Measurements from ENCODE around the gene FBXO42. TPM values are rescaled to one million over a fixed set of nuclear protein-coding genes. Genes with fewer than 3 reads are reported as not detected.

Gene FBXO42
- total and polyA plus RNA-seq, 2 of the 13 experiments (the other 11 are each of a cell fraction or from before 2014, with no cell fraction given), result 7.6 to 17.5 TPM

DNA sequence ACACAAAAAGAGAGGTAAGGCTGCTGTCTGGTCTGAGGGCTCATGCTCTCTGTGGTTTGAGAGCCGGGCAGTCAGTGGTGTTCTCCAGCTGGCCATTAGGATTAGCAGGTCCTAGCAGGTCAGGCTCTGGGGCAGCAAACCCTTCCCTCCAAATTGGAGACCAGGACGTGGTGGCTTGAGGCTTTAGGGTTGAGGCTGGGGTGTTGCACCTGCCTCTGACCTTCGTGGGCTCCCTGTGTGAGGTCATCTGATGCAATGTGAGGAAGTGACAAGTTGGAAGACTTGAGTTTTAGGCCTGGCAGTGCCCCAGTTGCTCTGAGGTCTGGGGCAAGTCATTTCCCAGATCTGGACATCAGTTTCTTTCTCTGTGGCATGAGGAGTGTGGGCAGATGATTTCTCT, 39.1 kb upstream of the FBXO42 start:
- ChIA-PET CTCF (ENCODE audit: low intra/inter-chr PET ratio, low total read pairs) (no interaction called here), POLR2A (no interaction called here)
- H3K36me3 ChIP-seq (replicated peaks in 1 of 2; ENCODE audit: control insufficient read depth in 1 of 2, insufficient read depth in 2 of 2, low read length in 2 of 2), result peaks cover 12 to 35% of the 10 kb centered on the region in 2 experiments; a peak in 4 of 5 replicates
- FAIRE-seq (no peak), DNase-seq (ENCODE audit: low spot score) (no peak), ATAC-seq (no peak)
- no peak overlapping the region for H3K4me3 ChIP-seq (replicated peaks in 1 of 3; ENCODE audit: insufficient read depth in 1 of 3, low read depth in 2 of 3, low read length in 3 of 3)
- no peak overlapping the region for H3K9ac ChIP-seq (ENCODE audit: insufficient read depth, low read depth, low read length)
- H3K79me2 ChIP-seq (ENCODE audit: insufficient read depth, low read length), result peaks cover 66% of the 10 kb centered on the region
- BruUV-seq (replicated peaks), result no TSS peak
- no peak overlapping the region for H2AFZ ChIP-seq (ENCODE audit: low read length)
- H3K27ac ChIP-seq (ENCODE audit: extremely low read length, insufficient read depth, low read length), result no peak overlapping the region
- 100% methylated on average over 3 of the region's 3 CpGs for WGBS (ENCODE audit: low lambda C conversion rate)
- in situ Hi-C loops (cut with HindIII; ENCODE audit: extremely low pct_ligation_motif_present, low pct_unique_long_range_greater_than_20kb), result no loop called here
- H4K20me1 ChIP-seq (ENCODE audit: insufficient read depth, low read length), result peaks cover 61% of the 10 kb centered on the region
- H3K4me1 ChIP-seq (ENCODE audit: insufficient read depth, low read length), result peaks cover 40% of the 10 kb centered on the region
- TF ChIP-seq REPIN1 (CRISPR knock-in tag; IDR thresholded peaks at IDR 0.05; ENCODE audit: borderline replicate concordance, low read depth), result no peak
- TF ChIP-seq, protein P1, sequence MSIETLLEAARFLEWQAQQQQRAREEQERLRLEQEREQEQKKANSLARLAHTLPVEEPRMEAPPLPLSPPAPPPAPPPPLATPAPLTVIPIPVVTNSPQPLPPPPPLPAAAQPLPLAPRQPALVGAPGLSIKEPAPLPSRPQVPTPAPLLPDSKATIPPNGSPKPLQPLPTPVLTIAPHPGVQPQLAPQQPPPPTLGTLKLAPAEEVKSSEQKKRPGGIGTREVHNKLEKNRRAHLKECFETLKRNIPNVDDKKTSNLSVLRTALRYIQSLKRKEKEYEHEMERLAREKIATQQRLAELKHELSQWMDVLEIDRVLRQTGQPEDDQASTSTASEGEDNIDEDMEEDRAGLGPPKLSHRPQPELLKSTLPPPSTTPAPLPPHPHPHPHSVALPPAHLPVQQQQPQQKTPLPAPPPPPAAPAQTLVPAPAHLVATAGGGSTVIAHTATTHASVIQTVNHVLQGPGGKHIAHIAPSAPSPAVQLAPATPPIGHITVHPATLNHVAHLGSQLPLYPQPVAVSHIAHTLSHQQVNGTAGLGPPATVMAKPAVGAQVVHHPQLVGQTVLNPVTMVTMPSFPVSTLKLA (IDR thresholded peaks at IDR 0.05), result no peak
- no peak for TF ChIP-seq HMGA1 (CRISPR knock-in tag; conservative IDR thresholded peaks at IDR 0.05)
- no peak for TF ChIP-seq CENPT (CRISPR knock-in tag; IDR thresholded peaks at IDR 0.05; ENCODE audit: low read depth)
- TF ChIP-seq ZNF557 (CRISPR knock-in tag; IDR thresholded peaks at IDR 0.05), result no peak
- TF ChIP-seq, protein P2, sequence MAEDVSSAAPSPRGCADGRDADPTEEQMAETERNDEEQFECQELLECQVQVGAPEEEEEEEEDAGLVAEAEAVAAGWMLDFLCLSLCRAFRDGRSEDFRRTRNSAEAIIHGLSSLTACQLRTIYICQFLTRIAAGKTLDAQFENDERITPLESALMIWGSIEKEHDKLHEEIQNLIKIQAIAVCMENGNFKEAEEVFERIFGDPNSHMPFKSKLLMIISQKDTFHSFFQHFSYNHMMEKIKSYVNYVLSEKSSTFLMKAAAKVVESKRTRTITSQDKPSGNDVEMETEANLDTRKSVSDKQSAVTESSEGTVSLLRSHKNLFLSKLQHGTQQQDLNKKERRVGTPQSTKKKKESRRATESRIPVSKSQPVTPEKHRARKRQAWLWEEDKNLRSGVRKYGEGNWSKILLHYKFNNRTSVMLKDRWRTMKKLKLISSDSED (CRISPR knock-in tag; IDR thresholded peaks at IDR 0.05), result no peak
- H3K27me3 ChIP-seq (ENCODE audit: control insufficient read depth in 1 of 2, insufficient read depth in 2 of 2, low read length in 2 of 2), result no peaks in the 10 kb centered on the region
- intact Hi-C loops (cut with micrococcal nuclease; ENCODE audit: unreplicated experiment), result no loop called here
- H3K4me2 ChIP-seq (ENCODE audit: low read depth, low read length), result no peak overlapping the region
- no peaks in the 10 kb centered on the region for H3K9me3 ChIP-seq (ENCODE audit: low read length)
